HG03139 (cell line): ENCODE results near the gene FOXO3.
"Not testable (repeated sequence)": the region's sequence is repeated elsewhere in the genome, so short reads cannot be mapped to it uniquely, and the experiment has no call there.

Source experiments
- ATAC-seq: cut with Tn5 transposase; IDR thresholded peaks from one replicate; pipeline ENCODE4 v1.9.1; 2021; ENCODE audit not compliant: unreplicated experiment

The FOXO3 gene

GRCh38 chr6:108680314-108680713 is 119.6 kb downstream of the FOXO3 start:
- not testable (repeated sequence) for ATAC-seq

- ATAC-seq, result not testable (repeated sequence)
Observed at GRCh38 chr6:108681721-108682120, 121.0 kb downstream of the FOXO3 start.

GRCh38 chr6:108682383-108683119 is 121.8 kb downstream of the FOXO3 start:
- not testable (repeated sequence) for ATAC-seq

GRCh38 chr6:108683976-108684375 is 123.3 kb downstream of the FOXO3 start:
- ATAC-seq, result not testable (repeated sequence)

- no peak for ATAC-seq
Observed at GRCh38 chr6:108684771-108685329, 124.1 kb downstream of the FOXO3 start.

DNA sequence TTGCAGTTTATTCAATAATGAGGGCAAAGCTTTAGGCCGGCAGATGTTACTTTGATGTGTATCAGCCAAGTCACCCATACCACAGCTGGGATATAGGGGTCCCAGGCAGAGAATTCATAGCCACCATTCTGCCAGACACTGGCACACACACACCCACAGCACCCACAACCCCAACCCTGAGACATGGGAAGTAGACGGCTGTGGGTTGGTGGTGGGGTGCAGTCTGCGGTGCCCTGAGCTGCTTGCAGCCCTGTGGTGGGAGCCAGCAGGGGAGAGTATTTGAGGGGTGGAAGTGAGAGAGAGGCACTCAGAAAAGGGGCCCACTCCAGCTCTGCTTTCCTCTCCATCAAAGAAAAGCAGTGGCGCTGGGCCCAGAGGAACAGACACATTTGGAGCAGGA is 125.3 kb downstream of the FOXO3 start:
- no peak for ATAC-seq

DNA sequence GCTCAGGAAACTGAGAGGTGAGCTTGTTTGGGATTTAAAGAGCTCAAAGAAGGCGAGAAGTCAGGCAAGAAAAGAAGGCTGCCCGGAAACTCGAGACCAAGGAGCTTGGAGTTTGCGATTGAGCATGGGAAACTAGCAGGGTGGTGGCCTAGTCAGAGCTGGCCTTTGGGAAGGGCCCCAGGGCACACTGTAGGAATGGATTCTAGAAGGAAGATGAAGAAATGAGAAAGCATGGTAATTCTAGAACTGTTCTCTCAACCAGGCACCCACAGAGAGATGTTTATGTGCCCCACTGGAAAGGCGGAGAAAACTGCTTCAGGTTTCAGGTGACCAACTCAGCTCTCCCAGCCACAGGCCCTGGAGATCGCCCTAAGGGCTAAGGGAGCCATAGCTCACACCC is 126.2 kb downstream of the FOXO3 start:
- ATAC-seq, result no peak

DNA sequence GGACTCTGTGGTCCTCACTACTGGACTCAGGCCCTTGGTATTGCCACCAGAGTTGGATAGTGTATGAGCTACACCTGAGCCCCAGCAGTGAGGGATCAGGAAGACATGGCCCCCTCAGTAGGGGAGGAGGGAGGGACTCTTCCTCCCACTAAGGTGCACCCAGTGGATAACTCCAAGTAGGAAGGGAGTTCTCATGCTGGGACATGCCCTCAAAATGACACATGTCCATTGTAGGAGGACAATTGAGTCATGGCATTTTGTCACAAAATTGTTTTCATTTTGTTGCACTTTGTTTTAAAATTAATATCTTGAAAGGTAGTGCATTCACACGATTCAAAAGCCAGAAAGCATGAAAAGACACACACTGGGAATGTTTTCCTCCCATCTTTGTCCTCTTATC is 127.2 kb downstream of the FOXO3 start:
- no peak for ATAC-seq

GRCh38 chr6:108689272-108690161 is 128.8 kb downstream of the FOXO3 start:
- ATAC-seq, result no peak

DNA sequence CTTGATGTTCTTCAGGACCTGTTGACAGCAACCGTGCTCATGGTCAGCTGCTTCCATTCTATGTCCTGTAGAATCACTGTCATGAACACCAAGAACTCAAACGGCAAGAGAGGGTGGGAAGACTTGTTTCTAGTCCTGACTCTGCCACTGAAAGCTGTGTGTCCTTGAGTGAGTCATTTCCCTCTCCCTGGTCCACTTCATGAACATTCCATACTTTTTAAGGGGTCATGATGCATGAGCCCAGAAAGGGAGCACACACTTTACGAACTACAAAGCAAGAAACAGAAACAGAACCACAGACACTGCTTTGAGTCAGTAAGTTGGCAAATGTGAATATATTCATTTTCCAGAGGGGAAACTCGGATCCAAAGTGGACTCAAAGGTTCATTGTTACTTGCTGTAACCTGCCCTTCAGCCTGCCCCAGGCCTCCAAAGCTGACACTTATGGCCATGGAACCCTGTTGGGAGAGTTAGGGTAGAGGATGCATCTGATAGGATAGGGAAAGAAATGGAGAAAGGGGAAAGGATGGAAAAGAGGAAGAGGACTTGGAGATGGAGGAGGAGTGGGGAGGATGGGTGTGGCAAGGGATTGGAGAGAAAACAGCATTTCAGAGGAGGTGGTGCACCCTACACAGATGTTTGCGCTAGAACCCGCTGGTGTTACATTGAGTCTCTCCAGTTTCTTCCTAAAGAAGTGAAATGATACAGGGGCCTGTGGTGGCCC is 129.8 kb downstream of the FOXO3 start:
- ATAC-seq, result no peak

- no peak for ATAC-seq
Observed at GRCh38 chr6:108693430-108694154, 132.9 kb downstream of the FOXO3 start.

GRCh38 chr6:108694816-108695215 is 134.1 kb downstream of the FOXO3 start:
- no peak for ATAC-seq

DNA sequence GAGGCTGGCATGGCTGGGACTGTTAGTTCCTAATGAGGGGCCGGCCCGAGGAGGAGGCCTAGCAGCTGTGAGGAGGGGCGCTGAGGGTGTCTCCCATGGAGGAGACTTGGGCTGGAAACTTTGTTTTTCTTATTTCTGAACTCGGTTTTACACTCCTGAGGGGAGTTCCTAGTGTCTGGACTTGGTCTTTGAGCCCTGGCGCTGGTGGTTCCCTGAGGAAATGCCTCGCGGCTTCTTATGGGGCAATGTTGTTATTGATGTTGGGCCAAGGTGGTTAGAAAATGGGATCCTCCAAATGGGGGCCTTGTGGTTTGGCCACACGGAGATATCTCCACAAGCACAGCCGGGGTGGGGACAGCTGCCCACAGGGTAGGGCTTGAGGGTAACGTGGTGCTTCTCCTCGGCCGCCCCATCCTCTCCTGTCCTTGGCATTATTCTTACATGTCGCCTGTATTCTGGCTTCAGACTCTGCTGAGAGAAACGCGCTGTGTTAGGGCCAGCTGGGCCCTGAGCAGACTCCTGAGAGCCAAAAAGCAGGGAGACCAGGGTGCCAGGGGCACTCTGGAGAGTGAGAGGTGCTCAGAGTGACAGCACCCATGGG is 136.9 kb downstream of the FOXO3 start:
- no peak for ATAC-seq

DNA sequence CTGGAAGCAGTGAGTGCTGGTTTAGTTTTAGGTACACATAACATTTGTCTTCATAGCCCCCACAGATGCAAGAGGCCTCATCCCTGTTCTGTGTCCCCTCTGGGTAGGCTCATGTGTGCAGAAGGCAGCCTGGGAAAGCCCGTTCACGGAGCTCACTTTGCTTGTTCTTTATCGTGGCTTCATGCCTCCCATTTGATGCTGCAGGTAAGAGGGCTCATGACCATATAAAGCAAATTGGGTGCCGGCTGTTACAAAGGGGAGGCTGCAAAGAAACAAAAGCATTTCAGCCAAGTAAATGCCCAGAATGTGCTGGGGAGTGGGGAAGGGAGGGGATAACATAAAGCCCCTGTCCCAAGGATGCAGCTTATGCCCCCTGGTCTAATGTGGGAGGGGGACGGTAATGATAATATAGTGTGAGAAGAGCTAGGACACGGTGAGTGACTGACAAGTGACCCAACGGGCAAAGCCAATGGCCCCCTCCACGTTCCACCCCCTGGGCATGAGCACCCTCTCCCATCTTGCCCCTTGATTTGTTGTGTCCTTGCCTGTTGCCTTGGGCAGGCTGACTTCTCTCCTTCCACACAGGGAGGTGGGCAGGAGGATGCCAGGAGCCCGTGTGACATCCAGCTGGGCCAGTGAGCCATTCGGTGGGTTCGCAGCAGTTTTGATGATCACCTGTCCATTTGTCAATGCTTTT is 138.0 kb downstream of the FOXO3 start:
- no peak for ATAC-seq

- no peak for ATAC-seq
Observed at GRCh38 chr6:108699290-108700041, 138.7 kb downstream of the FOXO3 start.

- no peak for ATAC-seq
Observed at GRCh38 chr6:108702106-108702851, 141.6 kb downstream of the FOXO3 start.

DNA sequence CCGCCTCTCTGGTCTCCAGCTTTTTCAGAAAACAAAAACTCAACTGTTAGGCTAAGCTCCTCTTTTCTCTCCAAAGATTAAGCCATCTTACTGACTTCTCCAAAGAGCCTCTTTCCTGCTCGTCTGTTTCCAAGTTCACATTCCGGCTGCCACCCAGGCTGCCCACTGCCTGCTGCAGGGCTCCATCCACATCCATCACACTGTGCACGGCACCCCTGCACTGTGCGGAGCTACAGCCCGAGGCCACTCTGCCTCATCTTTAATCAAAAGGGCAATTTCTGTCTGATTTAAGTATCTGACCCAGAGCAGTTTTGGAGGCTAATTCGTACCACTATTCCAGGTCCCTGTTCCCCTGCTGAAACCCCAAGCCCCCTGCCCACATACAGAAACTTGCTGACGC is 145.9 kb downstream of the FOXO3 start:
- ATAC-seq, result no peak

- no peak for ATAC-seq
Observed at GRCh38 chr6:108707328-108707976, 146.7 kb downstream of the FOXO3 start.
